Measurements from ENCODE around the gene SULT1A2. TPM values are rescaled to one million over a fixed set of nuclear protein-coding genes. Genes with fewer than 3 reads are reported as not detected.
A peak's percentile ranks its signal among the peaks of the same experiment; 100 is the strongest.
"Not testable (repeated sequence)": the region's sequence is repeated elsewhere in the genome, so short reads cannot be mapped to it uniquely, and the experiment has no call there.

SULT1A2 gene
- total RNA-seq, 3 donors from 2014 or later, result 0.73 to 1.6 (median 1.3) TPM

DNA sequence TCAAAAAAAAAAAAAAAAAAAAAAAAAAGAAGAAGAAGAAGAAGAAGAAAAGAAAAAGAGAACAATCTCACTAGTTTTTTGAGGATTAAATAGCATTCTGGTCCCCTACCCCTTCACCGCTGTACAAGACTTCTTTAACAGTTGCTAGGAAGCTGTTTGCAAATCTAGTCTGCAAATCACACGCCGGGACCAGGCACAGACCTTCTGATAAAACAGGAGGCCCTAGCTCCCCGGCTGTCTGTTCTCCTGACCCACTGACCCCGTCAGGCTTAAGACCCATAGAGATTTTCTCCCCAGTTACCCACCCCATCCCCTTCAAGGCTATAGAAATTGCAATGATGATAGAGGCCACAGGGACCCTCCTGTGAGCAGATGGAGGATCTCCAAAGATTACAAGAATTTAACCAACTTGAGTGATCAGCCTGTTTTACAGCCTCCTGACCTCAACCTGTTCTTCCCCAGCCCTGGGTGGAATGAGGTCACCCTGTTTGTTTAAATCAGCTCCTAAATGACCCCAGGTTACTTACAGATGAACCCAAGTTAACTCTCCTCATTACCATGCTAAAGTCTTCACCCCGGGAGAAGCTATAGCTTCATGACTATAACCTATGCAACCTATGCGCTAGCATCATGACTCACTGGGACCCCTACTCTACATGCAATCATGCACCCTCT, 24.8 kb upstream of the SULT1A2 start:
- Histone ChIP-seq H3K4me1 (no peaks in the 10 kb centered on the region), H3K36me3 (no peaks in the 10 kb centered on the region), H3K27ac (no peak overlapping the region), H3K27me3 (no peaks in the 10 kb centered on the region), H3K4me3 (no peak overlapping the region), H3K9me3 (no peaks in the 10 kb centered on the region)
- intact Hi-C loops (cut with DNase I; ENCODE audit: low total_unique reads), result loop anchor here (10.0 kb wide), 1 partner anchor 137 kb away; no protein-coding TSS in a partner anchor
- TF ChIP-seq, protein P1, sequence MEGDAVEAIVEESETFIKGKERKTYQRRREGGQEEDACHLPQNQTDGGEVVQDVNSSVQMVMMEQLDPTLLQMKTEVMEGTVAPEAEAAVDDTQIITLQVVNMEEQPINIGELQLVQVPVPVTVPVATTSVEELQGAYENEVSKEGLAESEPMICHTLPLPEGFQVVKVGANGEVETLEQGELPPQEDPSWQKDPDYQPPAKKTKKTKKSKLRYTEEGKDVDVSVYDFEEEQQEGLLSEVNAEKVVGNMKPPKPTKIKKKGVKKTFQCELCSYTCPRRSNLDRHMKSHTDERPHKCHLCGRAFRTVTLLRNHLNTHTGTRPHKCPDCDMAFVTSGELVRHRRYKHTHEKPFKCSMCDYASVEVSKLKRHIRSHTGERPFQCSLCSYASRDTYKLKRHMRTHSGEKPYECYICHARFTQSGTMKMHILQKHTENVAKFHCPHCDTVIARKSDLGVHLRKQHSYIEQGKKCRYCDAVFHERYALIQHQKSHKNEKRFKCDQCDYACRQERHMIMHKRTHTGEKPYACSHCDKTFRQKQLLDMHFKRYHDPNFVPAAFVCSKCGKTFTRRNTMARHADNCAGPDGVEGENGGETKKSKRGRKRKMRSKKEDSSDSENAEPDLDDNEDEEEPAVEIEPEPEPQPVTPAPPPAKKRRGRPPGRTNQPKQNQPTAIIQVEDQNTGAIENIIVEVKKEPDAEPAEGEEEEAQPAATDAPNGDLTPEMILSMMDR (IDR thresholded peaks at IDR 0.05), result no peak
- TF ChIP-seq POLR2A (IDR thresholded peaks at IDR 0.05) (no peak), POLR2AphosphoS5 (IDR thresholded peaks at IDR 0.05) (no peak)
- no peak for DNase-seq (ENCODE audit: low spot score in 2 of 2)

DNA sequence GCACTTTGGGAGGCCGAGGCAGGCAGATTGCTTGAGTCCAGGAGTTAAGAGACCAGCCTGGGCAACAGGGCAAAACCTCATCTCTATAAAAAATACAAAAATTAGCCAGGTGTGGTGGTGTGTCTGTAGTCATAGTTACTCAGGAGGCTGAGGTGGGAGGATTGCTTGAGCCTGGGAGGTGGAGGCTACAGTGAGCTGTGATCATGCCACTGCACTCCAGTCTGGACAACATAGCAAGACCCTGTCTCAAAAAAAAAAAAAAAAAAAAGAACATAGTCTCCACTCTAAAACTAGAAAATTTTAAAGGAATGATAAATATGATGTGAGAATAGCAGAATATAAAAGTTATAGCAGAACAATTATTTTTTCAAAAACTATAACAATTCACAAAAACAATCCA, 23.5 kb upstream of the SULT1A2 start:
- H3K27ac ChIP-seq; DNase-seq (ENCODE audit: low spot score in 2 of 2); H3K4me3 ChIP-seq; H3K36me3 ChIP-seq; H3K9me3 ChIP-seq; H3K27me3 ChIP-seq; H3K4me1 ChIP-seq: not testable (repeated sequence)
- intact Hi-C loops (cut with DNase I; ENCODE audit: low total_unique reads), result loop anchor here (10.0 kb wide), 1 partner anchor 136 kb away; no protein-coding TSS in a partner anchor

DNA sequence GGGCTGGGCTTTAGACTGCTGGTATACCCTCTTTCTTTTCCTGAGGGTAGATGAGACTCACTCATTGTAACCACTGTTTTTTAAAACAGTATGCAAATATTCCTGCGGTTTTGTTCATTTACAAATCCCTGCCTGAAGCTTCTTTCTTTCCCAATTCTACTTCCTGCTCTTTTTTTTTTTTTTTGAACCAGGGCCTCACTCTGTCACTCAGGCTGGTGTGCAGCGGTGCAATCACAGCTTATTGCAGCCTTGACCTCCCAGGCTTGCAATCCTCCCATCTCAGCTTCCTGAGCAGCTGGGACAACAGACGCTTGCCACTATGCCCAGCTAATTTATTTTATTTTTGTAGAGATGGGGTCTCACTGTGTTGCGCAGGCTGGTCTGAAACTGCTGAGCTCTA, 21.0 kb upstream of the SULT1A2 start:
- no peaks in the 10 kb centered on the region for H3K4me1 ChIP-seq
- DNase-seq (ENCODE audit: low spot score in 2 of 2), result no peak
- H3K9me3 ChIP-seq, result no peaks in the 10 kb centered on the region
- H3K36me3 ChIP-seq, result no peaks in the 10 kb centered on the region
- no peak overlapping the region for H3K4me3 ChIP-seq
- intact Hi-C loops (cut with DNase I; ENCODE audit: low total_unique reads), result no loop called here
- no peaks in the 10 kb centered on the region for H3K27me3 ChIP-seq
- peak overlapping the region; percentile 54 to 55 for H3K27ac ChIP-seq
- TF ChIP-seq POLR2AphosphoS5 (IDR thresholded peaks at IDR 0.05) (no peak), POLR2A (IDR thresholded peaks at IDR 0.05) (no peak)
- TF ChIP-seq, protein P1 (IDR thresholded peaks at IDR 0.05), result no peak

- Histone ChIP-seq H3K27ac (peak overlapping the region; percentile 54 to 75), H3K4me3 (no peak overlapping the region), H3K27me3 (no peaks in the 10 kb centered on the region), H3K36me3 (no peaks in the 10 kb centered on the region), H3K9me3 (no peaks in the 10 kb centered on the region), H3K4me1 (no peaks in the 10 kb centered on the region)
- intact Hi-C loops (cut with DNase I; ENCODE audit: low total_unique reads), result no loop called here
- TF ChIP-seq, protein P1 (IDR thresholded peaks at IDR 0.05), result no peak
- DNase-seq (ENCODE audit: low spot score in 2 of 2), result peak in 1 of 2 donors; percentile 48
Observed at GRCh38 chr16:28616636-28617035, 19.8 kb upstream of the SULT1A2 start.

GRCh38 chr16:28616224-28616577, 19.4 kb upstream of the SULT1A2 start:
- DNase-seq (ENCODE audit: low spot score in 2 of 2); H3K9me3 ChIP-seq; intact Hi-C loops (cut with DNase I; ENCODE audit: low total_unique reads): not testable (repeated sequence)

DNA sequence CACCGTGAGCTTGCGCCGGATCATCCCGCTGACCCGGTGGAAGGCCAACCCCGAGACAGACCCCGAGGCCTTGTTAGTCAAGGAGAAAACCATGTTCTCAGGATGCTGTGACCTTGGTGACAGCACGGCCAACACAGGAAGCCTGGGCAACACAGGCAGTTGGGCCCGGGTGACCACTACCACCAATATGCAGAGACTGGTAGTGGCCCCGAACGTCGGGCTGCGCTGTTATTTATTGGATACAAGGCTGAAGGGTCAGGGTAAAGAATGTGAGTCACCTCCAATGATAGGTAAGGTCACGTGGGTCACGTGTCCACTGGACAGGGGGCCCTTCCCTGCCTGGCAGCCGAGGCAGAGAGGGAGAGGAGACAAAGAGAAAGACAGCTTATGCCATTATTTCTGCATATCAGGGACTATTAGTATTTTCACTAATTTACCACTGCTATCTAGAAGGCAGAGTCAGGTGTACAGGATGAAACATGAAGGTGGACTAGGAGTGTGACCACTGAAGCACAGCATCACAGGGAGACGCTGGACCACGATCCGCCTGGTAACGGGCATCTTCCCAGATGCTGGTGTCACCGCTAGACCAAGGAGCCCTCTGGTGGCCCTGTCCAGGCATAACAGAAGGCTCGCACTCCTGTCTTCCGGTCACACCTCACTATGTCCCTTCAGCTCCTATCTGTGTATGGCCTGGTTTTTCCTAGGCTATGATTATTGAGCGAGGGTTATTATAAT, 18.8 kb upstream of the SULT1A2 start:
- H3K9me3 ChIP-seq; H3K27ac ChIP-seq; intact Hi-C loops (cut with DNase I; ENCODE audit: low total_unique reads); H3K27me3 ChIP-seq; H3K4me3 ChIP-seq; H3K4me1 ChIP-seq; H3K36me3 ChIP-seq: not testable (repeated sequence)
- DNase-seq (ENCODE audit: low spot score in 2 of 2), result peak in 1 of 2 donors; percentile 71
- TF ChIP-seq, protein P1 (IDR thresholded peaks at IDR 0.05), result peak in 2 of 3 donors; percentile 71 to 74

More at GRCh38 chr16:28616224-28616577, 19.4 kb upstream of the SULT1A2 start:
- H3K36me3 ChIP-seq, H3K4me3 ChIP-seq, H3K4me1 ChIP-seq, H3K27me3 ChIP-seq: not testable (repeated sequence)
- peak overlapping the region; percentile 54 to 75 for H3K27ac ChIP-seq

- H3K9me3 ChIP-seq; DNase-seq (ENCODE audit: low spot score in 2 of 2); H3K4me3 ChIP-seq; H3K27me3 ChIP-seq; H3K4me1 ChIP-seq; H3K36me3 ChIP-seq; intact Hi-C loops (cut with DNase I; ENCODE audit: low total_unique reads); H3K27ac ChIP-seq: not testable (repeated sequence)
Observed at GRCh38 chr16:28614561-28614960, 17.7 kb upstream of the SULT1A2 start.

- H3K27me3 ChIP-seq; H3K27ac ChIP-seq; DNase-seq (ENCODE audit: low spot score in 2 of 2); H3K9me3 ChIP-seq; H3K4me1 ChIP-seq; intact Hi-C loops (cut with DNase I; ENCODE audit: low total_unique reads); H3K36me3 ChIP-seq: not testable (repeated sequence)
- peak overlapping the region in 1 of 3 donors; percentile 41 for H3K4me3 ChIP-seq
Observed at GRCh38 chr16:28613912-28614311, 17.1 kb upstream of the SULT1A2 start.

Data from breast epithelium (tissue), 4 donors.